IPS-15b (cell line): ENCODE measurements around the gene TRPM3.

ENCODE experiments used
- H3K27me3 ChIP-seq: one replicate; pipeline ENCODE4 v1.6.1; 2013; ENCODE audit warnings: low read length; ENCODE audit not compliant: control insufficient read depth, insufficient read depth
- H3K36me3 ChIP-seq: one replicate; pipeline ENCODE4 v1.6.1; 2013; ENCODE audit warnings: low read length; ENCODE audit not compliant: control insufficient read depth, insufficient read depth
- H3K4me1 ChIP-seq: one replicate; pipeline ENCODE4 v1.6.1; 2013; ENCODE audit warnings: mild to moderate bottlenecking, low read length; ENCODE audit not compliant: control insufficient read depth, insufficient read depth
- H3K4me3 ChIP-seq: one replicate; pipeline ENCODE4 v1.5.1; 2013; ENCODE audit warnings: low read depth, low read length
- H3K9ac ChIP-seq: one replicate; pipeline ENCODE4 v1.6.1; 2013; ENCODE audit warnings: low read depth, mild to moderate bottlenecking, low read length
- H3K9me3 ChIP-seq: one replicate; pipeline ENCODE4 v1.6.1; 2013; ENCODE audit warnings: mild to moderate bottlenecking, low read length; ENCODE audit not compliant: control insufficient read depth, insufficient read depth

TRPM3 gene

GRCh38 chr9:70485273-70485858 is 636.1 kb downstream of the TRPM3 start:
- H3K9me3 ChIP-seq: no peaks in the 10 kb centered on the region
- H3K36me3 ChIP-seq: no peaks in the 10 kb centered on the region
- peaks cover 2% of the 10 kb centered on the region for H3K4me1 ChIP-seq
- no peak overlapping the region for H3K4me3 ChIP-seq
- no peak overlapping the region for H3K9ac ChIP-seq
- H3K27me3 ChIP-seq: peaks cover 3% of the 10 kb centered on the region

GRCh38 chr9:70484232-70485130 is 636.9 kb downstream of the TRPM3 start:
- Histone ChIP-seq H3K4me1 (peaks cover 11% of the 10 kb centered on the region), H3K9me3 (no peaks in the 10 kb centered on the region), H3K27me3 (peaks cover 3% of the 10 kb centered on the region), H3K36me3 (no peaks in the 10 kb centered on the region), H3K4me3 (no peak overlapping the region), H3K9ac (no peak overlapping the region)

DNA sequence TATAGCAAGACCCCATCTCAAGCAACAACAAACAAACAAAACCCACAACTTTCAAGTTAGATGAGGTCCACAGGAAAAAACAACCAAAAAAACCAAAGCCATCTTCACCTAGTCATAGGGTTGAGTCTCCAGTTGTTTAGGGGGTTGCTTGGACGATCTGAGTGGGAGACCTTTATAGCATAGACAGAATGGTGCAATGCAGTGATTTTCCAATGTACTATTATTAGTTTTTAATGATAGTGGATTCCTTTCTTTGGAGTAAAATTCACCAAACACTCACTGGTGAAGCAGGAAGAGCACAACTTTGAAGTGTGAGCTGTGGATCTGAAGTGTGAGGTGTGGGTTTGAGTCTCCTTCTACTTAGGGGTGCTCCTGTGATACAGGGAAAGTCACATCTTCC is 640.0 kb downstream of the TRPM3 start:
- H3K27me3 ChIP-seq: peaks cover 3% of the 10 kb centered on the region
- no peak overlapping the region for H3K4me3 ChIP-seq
- H3K36me3 ChIP-seq: no peaks in the 10 kb centered on the region
- no peak overlapping the region for H3K9ac ChIP-seq
- H3K9me3 ChIP-seq: no peaks in the 10 kb centered on the region
- H3K4me1 ChIP-seq: peaks cover 14% of the 10 kb centered on the region

- H3K9ac ChIP-seq: no peak overlapping the region
- H3K27me3 ChIP-seq: peaks cover 3% of the 10 kb centered on the region
- H3K4me1 ChIP-seq: peaks cover 14% of the 10 kb centered on the region
- H3K4me3 ChIP-seq: no peak overlapping the region
- no peaks in the 10 kb centered on the region for H3K9me3 ChIP-seq
- no peaks in the 10 kb centered on the region for H3K36me3 ChIP-seq
Observed at GRCh38 chr9:70480405-70480980, 640.9 kb downstream of the TRPM3 start.

- Histone ChIP-seq H3K4me1 (peaks cover 14% of the 10 kb centered on the region), H3K4me3 (no peak overlapping the region), H3K27me3 (peaks cover 3% of the 10 kb centered on the region), H3K9ac (no peak overlapping the region), H3K9me3 (no peaks in the 10 kb centered on the region), H3K36me3 (no peaks in the 10 kb centered on the region)
Observed at GRCh38 chr9:70479880-70480291, 641.5 kb downstream of the TRPM3 start.
